Endothelial cell of umbilical vein (primary cell): ENCODE results near the gene CAND2. TPM values are rescaled to one million over a fixed set of nuclear protein-coding genes. Genes with fewer than 3 reads are reported as not detected.

Source experiments
- BruUV-seq: library from RNA; stranded (reverse); fragments of 400-500 nt; replicated peaks from 2 replicates; lab custom pipeline; 2021; lab: Mats Ljungman, UMichigan
- CTCF ChIA-PET: fragments of 300-600, 350-600 bp; sonication (Branson Sonifier 250); formaldehyde crosslinking; loops from one replicate; lab custom pipeline; 2021; ENCODE audit warnings: antibody characterized with exemption, inconsistent platforms; lab: Charles Lee
- POLR2A ChIA-PET: fragments of 300-600, 350-600 bp; sonication (Branson Sonifier 250); formaldehyde crosslinking; loops from one replicate; lab custom pipeline; 2021; ENCODE audit warnings: antibody characterized with exemption, inconsistent platforms; lab: Charles Lee
- DNase-seq: peaks from one replicate; pipeline ENCODE4 v3.0.0-alpha.2; 2011; ENCODE audit warnings: low read depth, low spot score
- FAIRE-seq: peaks from 2 replicates; lab custom pipeline; 2011; peaks lifted over from hg19 to GRCh38; lab: Jason Lieb, UNC
- H2AFZ ChIP-seq: 2 replicates; pipeline ENCODE4 v1.6.0; 2012; ENCODE audit warnings: low read depth, low read length, control low read depth, inconsistent platforms
- H3K27ac ChIP-seq: 2 replicates; pipeline ENCODE4 v1.5.1; 2011; ENCODE audit warnings: low read depth, mild to moderate bottlenecking, control low read depth, low read length, moderate library complexity; ENCODE audit not compliant: insufficient read depth
- H3K27me3 ChIP-seq, 2 experiments: 2 replicates each; pipeline versions ENCODE4 v1.6.0 to v1.6.1; 2011; ENCODE audit warnings: low read length in 2 of 2, mixed read lengths in 1 of 2; ENCODE audit not compliant: control insufficient read depth in 2 of 2, insufficient read depth in 2 of 2
- H3K36me3 ChIP-seq, 2 experiments: 2 replicates in 1 of 2; 3 replicates in 1 of 2; pipeline ENCODE4 v1.5.1; 2011; ENCODE audit warnings: low read length in 2 of 2, mild to moderate bottlenecking in 1 of 2, moderate library complexity in 1 of 2; ENCODE audit not compliant: control insufficient read depth in 2 of 2, insufficient read depth in 2 of 2; ENCODE audit errors: extremely low read depth in 1 of 2
- H3K4me1 ChIP-seq: 3 replicates; pipeline ENCODE4 v1.5.1; 2011; ENCODE audit warnings: mild to moderate bottlenecking, low read length; ENCODE audit not compliant: control insufficient read depth, insufficient read depth; ENCODE audit errors: extremely low read depth
- H3K4me2 ChIP-seq: 2 replicates; pipeline ENCODE4 v1.6.1; 2011; ENCODE audit warnings: low read length, control low read depth, mixed read lengths; ENCODE audit not compliant: insufficient read depth
- H3K4me3 ChIP-seq, 3 experiments: fragments of 200-600 bp in 1 of 3; sonication (generic), shearing (Covaris generic) in 1 of 3; replicated peaks in 1 of 3; 2 replicates each; pipeline ENCODE4 v1.5.1; 2011 to 2016; ENCODE audit warnings: control low read depth in 3 of 3, low read length in 3 of 3, mild to moderate bottlenecking in 2 of 3, inconsistent platforms in 1 of 3, low read depth in 1 of 3, moderate library complexity in 1 of 3; ENCODE audit not compliant: insufficient read depth in 1 of 3
- H3K79me2 ChIP-seq: 2 replicates; pipeline ENCODE4 v1.6.0; 2012; ENCODE audit warnings: low read length, inconsistent platforms; ENCODE audit not compliant: control insufficient read depth, insufficient read depth
- H3K9ac ChIP-seq: replicated peaks from 2 replicates; pipeline ENCODE3; 2011; ENCODE audit warnings: low read length, control low read depth; ENCODE audit not compliant: insufficient read depth; ENCODE audit errors: extremely low read depth
- H3K9me1 ChIP-seq: replicated peaks from 3 replicates; pipeline ENCODE4 v1.6.0; 2011; ENCODE audit warnings: mild to moderate bottlenecking, low read length; ENCODE audit not compliant: control insufficient read depth, insufficient read depth; ENCODE audit errors: extremely low read depth
- H3K9me3 ChIP-seq: replicated peaks from 2 replicates; pipeline ENCODE4 v1.5.1; 2012; ENCODE audit warnings: low read length, inconsistent platforms; ENCODE audit not compliant: control insufficient read depth, insufficient read depth
- H4K20me1 ChIP-seq: replicated peaks from 2 replicates; pipeline ENCODE3; 2011; ENCODE audit warnings: mild to moderate bottlenecking, low read length; ENCODE audit not compliant: control insufficient read depth, insufficient read depth; ENCODE audit errors: extremely low read depth
- CTCF ChIP-seq, 2 donors: IDR thresholded peaks; 1 replicate in 1 of 2; 2 replicates in 1 of 2; pipeline ENCODE4 v1.5.1; 2011; ENCODE audit warnings: low read length in 2 of 2, mild to moderate bottlenecking in 2 of 2, moderate library complexity in 2 of 2, control low read depth in 1 of 2, inconsistent platforms in 1 of 2, low read depth in 1 of 2; ENCODE audit not compliant: insufficient read depth in 1 of 2; ENCODE audit errors: extremely low read depth in 1 of 2
- EZH2 ChIP-seq: IDR thresholded peaks from 2 replicates; pipeline ENCODE4 v1.6.1; 2012; ENCODE audit warnings: borderline replicate concordance, low read depth, mild to moderate bottlenecking, moderate library complexity, low read length, inconsistent platforms; ENCODE audit not compliant: severe bottlenecking
- FOS ChIP-seq: IDR thresholded peaks from 2 replicates; pipeline ENCODE4 v1.6.1; 2011; ENCODE audit warnings: mild to moderate bottlenecking, low read length, moderate library complexity, borderline replicate concordance; ENCODE audit not compliant: insufficient read depth
- GATA2 ChIP-seq: IDR thresholded peaks from 2 replicates; pipeline ENCODE4 v1.7.0; 2011; ENCODE audit warnings: low read depth, mild to moderate bottlenecking, moderate library complexity, mixed read lengths, low read length; ENCODE audit not compliant: insufficient read length, insufficient read depth
- JUN ChIP-seq: IDR thresholded peaks from 2 replicates; pipeline ENCODE4 v1.6.1; 2011; ENCODE audit warnings: borderline replicate concordance, low read depth; ENCODE audit not compliant: insufficient read length, insufficient read depth
- MAX ChIP-seq: IDR thresholded peaks from 2 replicates; pipeline ENCODE4 v1.6.1; 2011; ENCODE audit not compliant: insufficient read depth, insufficient read length
- MYC ChIP-seq: IDR thresholded peaks from one replicate; pipeline ENCODE4 v1.6.1; 2011; ENCODE audit warnings: mild to moderate bottlenecking, low read depth, low read length
- POLR2A ChIP-seq: IDR thresholded peaks from 2 replicates; pipeline ENCODE4 v1.6.1; 2012; ENCODE audit warnings: low read depth, mild to moderate bottlenecking, control low read depth, low read length
- POLR2AphosphoS5 ChIP-seq: IDR thresholded peaks from 2 replicates; pipeline ENCODE4 v1.6.1; 2012; ENCODE audit warnings: low read depth, mild to moderate bottlenecking, control low read depth, low read length, moderate library complexity; ENCODE audit not compliant: insufficient read depth
- dilution Hi-C: fragments of 300-500 bp; cut with MboI; formaldehyde crosslinking; loops from one replicate; pipeline ENCODE4 v1.15.0; 2019; ENCODE audit warnings: low sequenced_read_pairs; ENCODE audit not compliant: extremely low pct_ligation_motif_present
- intact Hi-C: fragments of 100-400 bp; cut with micrococcal nuclease; formaldehyde crosslinking; loops from one replicate; pipeline ENCODE4 v1.10.0; 2022
- polyA plus RNA-seq, 4 experiments: library from polyadenylated mRNA; depleted of rRNA in 3 of 4; stranded (reverse) in 3 of 4; unstranded in 1 of 4; fragments of >200 nt; gene quantifications; 2 replicates each; pipeline versions ENCODE4 v1.2.1 to v1.2.3, GENCODE V29; 2011 to 2012; ENCODE audit warnings: missing spikeins in 1 of 4
- total RNA-seq: library from RNA; stranded (reverse); gene quantifications from 2 replicates; pipeline ENCODE4 v1.2.3, GENCODE V29; 2021

Gene CAND2
- total and polyA plus RNA-seq, 2 donors (not counting 3 experiments of a cell fraction or from before 2014, with no cell fraction given) = 7.1 to 11.0 TPM

GRCh38 chr3:12756175-12756574, 40.3 kb upstream of the CAND2 start:
- no TSS peak for BruUV-seq
- no peak overlapping the region for H3K9ac ChIP-seq
- no peak overlapping the region for H2AFZ ChIP-seq
- no peaks in the 10 kb centered on the region for H3K27me3 ChIP-seq
- DNase-seq (no peak), FAIRE-seq (no peak)
- peaks cover 5% of the 10 kb centered on the region for H3K4me1 ChIP-seq
- TF ChIP-seq EZH2 = no peak
- no peak for TF ChIP-seq FOS
- no peak for TF ChIP-seq GATA2
- TF ChIP-seq POLR2A = no peak
- H4K20me1 ChIP-seq = no peaks in the 10 kb centered on the region
- dilution Hi-C loops = no loop called here
- no peaks in the 10 kb centered on the region for H3K9me1 ChIP-seq
- POLR2A ChIA-PET = no interaction called here
- no peaks in the 10 kb centered on the region for H3K36me3 ChIP-seq
- CTCF ChIA-PET = interaction anchor here (1.3 kb wide), 1 partner anchor 54 kb away, joined by 3 read pairs; no protein-coding TSS in a partner anchor
- no peak overlapping the region for H3K4me3 ChIP-seq
- no peak overlapping the region for H3K4me2 ChIP-seq
- H3K79me2 ChIP-seq = no peaks in the 10 kb centered on the region
- intact Hi-C loops = no loop called here
- H3K9me3 ChIP-seq = no peaks in the 10 kb centered on the region
- H3K27ac ChIP-seq = no peak overlapping the region

- no peak overlapping the region for H3K9ac ChIP-seq
- no peaks in the 10 kb centered on the region for H4K20me1 ChIP-seq
- no peak overlapping the region for H3K4me2 ChIP-seq
- H3K9me3 ChIP-seq = no peaks in the 10 kb centered on the region
- H3K27ac ChIP-seq = no peak overlapping the region
- no peaks in the 10 kb centered on the region for H3K9me1 ChIP-seq
- TF ChIP-seq CTCF (IDR thresholded peaks at IDR 0.05; ENCODE audit: extremely low read depth in 1 of 2, insufficient read depth in 1 of 2, low read depth in 1 of 2, low read length in 2 of 2) (no peak), JUN (no peak), MAX (no peak), POLR2AphosphoS5 (no peak), EZH2 (no peak), MYC (no peak), POLR2A (no peak), FOS (no peak)
- no peak overlapping the region for H2AFZ ChIP-seq
- ChIA-PET POLR2A (no interaction called here), CTCF (interaction anchor here (1.3 kb wide), 1 partner anchor 54 kb away, joined by 3 read pairs; no protein-coding TSS in a partner anchor)
- no peak for FAIRE-seq
- peaks cover 5% of the 10 kb centered on the region for H3K4me1 ChIP-seq
- no peaks in the 10 kb centered on the region for H3K79me2 ChIP-seq
- no peaks in the 10 kb centered on the region for H3K36me3 ChIP-seq
- no peaks in the 10 kb centered on the region for H3K27me3 ChIP-seq
- dilution Hi-C loops = no loop called here
- H3K4me3 ChIP-seq = no peak overlapping the region
- BruUV-seq = no TSS peak
- intact Hi-C loops = no loop called here
- DNase-seq = no peak
Observed at GRCh38 chr3:12756635-12757034, 39.8 kb upstream of the CAND2 start.
